HEK293 (cell line): ENCODE data around the gene SULT1A2.

Experiments
- RBAK ChIP-seq: fragments of 450-650 bp; formaldehyde crosslinking; IDR thresholded peaks from 2 replicates; pipeline ENCODE4 v1.5.1; 2016; ENCODE audit warnings: missing biosample characterization, missing genetic modification characterization
- TF ChIP-seq, protein P1 (sequence below): fragments of 450-650 bp; formaldehyde crosslinking; IDR thresholded peaks from 2 replicates; pipeline ENCODE4 v1.5.1; 2016; ENCODE audit warnings: missing biosample characterization, missing genetic modification characterization

DNA sequence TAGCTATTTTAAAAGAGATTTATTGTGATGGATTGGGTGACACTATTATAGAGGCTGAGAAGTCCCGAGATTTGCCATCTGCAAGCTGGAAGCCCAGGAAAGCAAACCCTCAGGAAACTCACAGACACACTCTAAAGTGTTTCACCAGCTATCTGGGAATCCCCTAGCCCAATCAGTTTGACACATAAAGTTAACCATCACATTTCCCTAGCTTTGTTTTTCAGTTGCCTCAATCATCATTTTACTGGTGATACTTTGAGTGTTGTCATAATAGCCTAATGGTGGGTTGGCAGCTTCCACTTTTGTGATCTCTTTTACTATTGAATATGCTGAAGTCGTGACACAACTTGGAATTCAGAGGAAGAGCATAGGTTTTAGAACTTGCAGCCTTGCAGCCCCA, 41.3 kb downstream of the SULT1A2 start:
- TF ChIP-seq, protein P1, sequence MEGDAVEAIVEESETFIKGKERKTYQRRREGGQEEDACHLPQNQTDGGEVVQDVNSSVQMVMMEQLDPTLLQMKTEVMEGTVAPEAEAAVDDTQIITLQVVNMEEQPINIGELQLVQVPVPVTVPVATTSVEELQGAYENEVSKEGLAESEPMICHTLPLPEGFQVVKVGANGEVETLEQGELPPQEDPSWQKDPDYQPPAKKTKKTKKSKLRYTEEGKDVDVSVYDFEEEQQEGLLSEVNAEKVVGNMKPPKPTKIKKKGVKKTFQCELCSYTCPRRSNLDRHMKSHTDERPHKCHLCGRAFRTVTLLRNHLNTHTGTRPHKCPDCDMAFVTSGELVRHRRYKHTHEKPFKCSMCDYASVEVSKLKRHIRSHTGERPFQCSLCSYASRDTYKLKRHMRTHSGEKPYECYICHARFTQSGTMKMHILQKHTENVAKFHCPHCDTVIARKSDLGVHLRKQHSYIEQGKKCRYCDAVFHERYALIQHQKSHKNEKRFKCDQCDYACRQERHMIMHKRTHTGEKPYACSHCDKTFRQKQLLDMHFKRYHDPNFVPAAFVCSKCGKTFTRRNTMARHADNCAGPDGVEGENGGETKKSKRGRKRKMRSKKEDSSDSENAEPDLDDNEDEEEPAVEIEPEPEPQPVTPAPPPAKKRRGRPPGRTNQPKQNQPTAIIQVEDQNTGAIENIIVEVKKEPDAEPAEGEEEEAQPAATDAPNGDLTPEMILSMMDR (tag by site-specific recombination) = no peak
- no peak for TF ChIP-seq RBAK (tag by site-specific recombination)
